ENCODE results near the gene MPEG1. TPM values are rescaled to one million over a fixed set of nuclear protein-coding genes. Genes with fewer than 3 reads are reported as not detected.
A peak's percentile ranks its signal among the peaks of the same experiment; 100 is the strongest.

MPEG1 gene
- polyA plus RNA-seq, 2 of the 4 experiments (the other 2 are of a cell fraction) = not detected

DNA sequence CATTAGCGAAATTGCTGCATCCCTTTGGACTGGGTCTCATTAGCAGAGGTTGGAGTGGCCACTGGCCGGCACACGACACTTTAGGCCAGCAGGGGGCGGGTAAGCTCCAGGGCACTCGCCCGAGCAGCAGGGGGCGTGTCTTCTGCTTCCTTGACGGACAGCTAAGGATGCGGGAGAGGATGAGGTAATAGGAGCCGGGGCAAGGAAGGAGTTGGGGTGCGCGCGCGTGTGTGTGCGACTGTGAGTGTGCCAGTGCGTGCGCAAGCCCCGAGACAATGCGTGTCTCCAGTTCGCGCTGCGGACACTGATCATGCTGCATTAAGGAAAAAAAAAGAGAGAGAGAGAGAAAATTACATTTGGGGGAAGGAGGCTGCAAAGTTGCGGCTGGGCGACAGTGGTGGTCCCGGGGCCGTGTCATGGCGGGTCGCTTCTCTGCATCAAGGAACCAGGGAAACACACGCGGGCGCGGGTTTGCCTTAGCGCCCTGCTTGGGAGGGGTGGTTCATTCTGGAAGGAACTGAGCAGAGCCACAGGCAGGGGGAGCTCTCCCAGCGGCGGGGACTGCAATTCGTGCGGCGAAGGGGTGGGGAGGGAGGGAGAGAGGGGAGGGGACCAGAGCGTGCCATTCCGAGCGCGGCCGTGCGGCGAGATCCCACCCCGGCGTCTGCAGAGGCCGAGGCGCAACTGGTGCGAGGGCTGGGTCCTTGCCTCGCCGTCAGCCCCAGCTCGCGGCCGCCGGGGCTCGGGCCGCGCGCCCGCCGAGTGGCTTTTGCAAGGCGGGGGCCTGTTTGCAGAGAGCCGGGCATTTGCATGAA, 41.0 kb downstream of the MPEG1 start, which contains the start of gene DTX4:
Gene DTX4 (plus strand): TSS at position 625 of the 815 bp plus-strand sequence. CDS start 464 bp downstream, outside the sequence.
- DNase-seq (ENCODE audit: low read depth in 1 of 2, low spot score in 1 of 2) = peak; percentile 85 to 90
- peak within 1 kb of the TSS; percentile 75 to 93 for H3K27ac ChIP-seq
- H3K9me3 ChIP-seq = no peaks in the 10 kb centered on the region
- H3K4me1 ChIP-seq = peaks cover 26% of the 10 kb centered on the region
- H3K4me3 ChIP-seq = peak within 1 kb of the TSS; percentile 80
- WGBS (ENCODE audit: missing lambda C conversion rate) = 1% methylated on average over 32 of the region's 64 CpGs
- H3K4me2 ChIP-seq = peak within 1 kb of the TSS; percentile 99
- ATAC-seq = peak; percentile 87 to 94
- POLR2A ChIA-PET = interaction anchor here (0.5 to 1.7 kb wide), 5 partner anchors 23 to 626 kb away, joined by 3 to 6 read pairs (median 4); partner anchors contain the start of gene PATL1
- peak; percentile 67 for FAIRE-seq
- CTCF ChIA-PET = interaction anchor here (0.5 to 9.8 kb wide), 55 partner anchors 10 to 1854 kb away, joined by 3 to 161 read pairs (median 4); partner anchors contain the start of genes MPEG1 and PATL1
- TF ChIP-seq NR3C1 (IDR thresholded peaks at IDR 0.05) (no peak), RAD21 (conservative IDR thresholded peaks at IDR 0.05 in 1 of 2, IDR thresholded peaks at IDR 0.05 in 1 of 2) (peak; percentile 83 to 90), PHF8 (IDR thresholded peaks at IDR 0.05; ENCODE audit: borderline replicate concordance, low read depth) (no peak), CHD4 (IDR thresholded peaks at IDR 0.05; ENCODE audit: borderline replicate concordance) (no peak), CEBPB (IDR thresholded peaks at IDR 0.05) (peak; percentile 17 to 58; a peak in 2 of 4 replicates), CBX2 (IDR thresholded peaks at IDR 0.05; ENCODE audit: borderline replicate concordance, low read depth) (no peak), TFCP2L1 (CRISPR knock-in tag; IDR thresholded peaks at IDR 0.05) (no peak), CBX8 (IDR thresholded peaks at IDR 0.05) (no peak), MYC (IDR thresholded peaks at IDR 0.05; ENCODE audit: borderline replicate concordance, low read length) (no peak), EP300 (IDR thresholded peaks at IDR 0.05) (no peak), RFX5 (IDR thresholded peaks at IDR 0.05) (no peak), FOSL2 (IDR thresholded peaks at IDR 0.05) (no peak), FOSL2 (CRISPR knock-in tag; IDR thresholded peaks at IDR 0.05) (no peak), KDM5A (IDR thresholded peaks at IDR 0.05) (no peak), NFE2L2 (conservative IDR thresholded peaks at IDR 0.05; ENCODE audit: low read length) (no peak), FOSB (CRISPR knock-in tag; IDR thresholded peaks at IDR 0.05) (no peak), SREBF2 (IDR thresholded peaks at IDR 0.05) (no peak), RCOR1 (IDR thresholded peaks at IDR 0.05; ENCODE audit: low read depth, low read length) (no peak), HOXB5 (CRISPR knock-in tag; IDR thresholded peaks at IDR 0.05) (no peak), GATA3 (IDR thresholded peaks at IDR 0.05; ENCODE audit: borderline replicate concordance) (no peak), FOXS1 (CRISPR knock-in tag; IDR thresholded peaks at IDR 0.05) (no peak), TP53 (CRISPR knock-in tag; IDR thresholded peaks at IDR 0.05) (no peak), JUN (IDR thresholded peaks at IDR 0.05) (0 out of 5 replicates have a peak, but pooled peaks of 1 of the 2 experiments have one; percentile 23), MAZ (IDR thresholded peaks at IDR 0.05; ENCODE audit: borderline replicate concordance, low read depth, low read length) (peak; percentile 61; the same call in 1 of the 2 replicates), KDM1A (IDR thresholded peaks at IDR 0.05; ENCODE audit: low read depth) (no peak), POLR2A (IDR thresholded peaks at IDR 0.05; ENCODE audit: low read length) (peak; percentile 50), ZSCAN20 (CRISPR knock-in tag; IDR thresholded peaks at IDR 0.05) (no peak)
- TF ChIP-seq, protein P1, sequence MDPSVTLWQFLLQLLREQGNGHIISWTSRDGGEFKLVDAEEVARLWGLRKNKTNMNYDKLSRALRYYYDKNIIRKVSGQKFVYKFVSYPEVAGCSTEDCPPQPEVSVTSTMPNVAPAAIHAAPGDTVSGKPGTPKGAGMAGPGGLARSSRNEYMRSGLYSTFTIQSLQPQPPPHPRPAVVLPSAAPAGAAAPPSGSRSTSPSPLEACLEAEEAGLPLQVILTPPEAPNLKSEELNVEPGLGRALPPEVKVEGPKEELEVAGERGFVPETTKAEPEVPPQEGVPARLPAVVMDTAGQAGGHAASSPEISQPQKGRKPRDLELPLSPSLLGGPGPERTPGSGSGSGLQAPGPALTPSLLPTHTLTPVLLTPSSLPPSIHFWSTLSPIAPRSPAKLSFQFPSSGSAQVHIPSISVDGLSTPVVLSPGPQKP (IDR thresholded peaks at IDR 0.05; ENCODE audit: low read depth, low read length) = no peak
- TF ChIP-seq, protein P2, sequence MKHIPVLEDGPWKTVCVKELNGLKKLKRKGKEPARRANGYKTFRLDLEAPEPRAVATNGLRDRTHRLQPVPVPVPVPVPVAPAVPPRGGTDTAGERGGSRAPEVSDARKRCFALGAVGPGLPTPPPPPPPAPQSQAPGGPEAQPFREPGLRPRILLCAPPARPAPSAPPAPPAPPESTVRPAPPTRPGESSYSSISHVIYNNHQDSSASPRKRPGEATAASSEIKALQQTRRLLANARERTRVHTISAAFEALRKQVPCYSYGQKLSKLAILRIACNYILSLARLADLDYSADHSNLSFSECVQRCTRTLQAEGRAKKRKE (CRISPR knock-in tag; IDR thresholded peaks at IDR 0.05; ENCODE audit: low read depth) = no peak
- TF ChIP-seq, protein P3, sequence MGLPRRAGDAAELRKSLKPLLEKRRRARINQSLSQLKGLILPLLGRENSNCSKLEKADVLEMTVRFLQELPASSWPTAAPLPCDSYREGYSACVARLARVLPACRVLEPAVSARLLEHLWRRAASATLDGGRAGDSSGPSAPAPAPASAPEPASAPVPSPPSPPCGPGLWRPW (IDR thresholded peaks at IDR 0.05) = no peak
- TF ChIP-seq, protein P4, sequence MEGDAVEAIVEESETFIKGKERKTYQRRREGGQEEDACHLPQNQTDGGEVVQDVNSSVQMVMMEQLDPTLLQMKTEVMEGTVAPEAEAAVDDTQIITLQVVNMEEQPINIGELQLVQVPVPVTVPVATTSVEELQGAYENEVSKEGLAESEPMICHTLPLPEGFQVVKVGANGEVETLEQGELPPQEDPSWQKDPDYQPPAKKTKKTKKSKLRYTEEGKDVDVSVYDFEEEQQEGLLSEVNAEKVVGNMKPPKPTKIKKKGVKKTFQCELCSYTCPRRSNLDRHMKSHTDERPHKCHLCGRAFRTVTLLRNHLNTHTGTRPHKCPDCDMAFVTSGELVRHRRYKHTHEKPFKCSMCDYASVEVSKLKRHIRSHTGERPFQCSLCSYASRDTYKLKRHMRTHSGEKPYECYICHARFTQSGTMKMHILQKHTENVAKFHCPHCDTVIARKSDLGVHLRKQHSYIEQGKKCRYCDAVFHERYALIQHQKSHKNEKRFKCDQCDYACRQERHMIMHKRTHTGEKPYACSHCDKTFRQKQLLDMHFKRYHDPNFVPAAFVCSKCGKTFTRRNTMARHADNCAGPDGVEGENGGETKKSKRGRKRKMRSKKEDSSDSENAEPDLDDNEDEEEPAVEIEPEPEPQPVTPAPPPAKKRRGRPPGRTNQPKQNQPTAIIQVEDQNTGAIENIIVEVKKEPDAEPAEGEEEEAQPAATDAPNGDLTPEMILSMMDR (IDR thresholded peaks at IDR 0.05) = peak; percentile 36
- TF ChIP-seq, protein P5, sequence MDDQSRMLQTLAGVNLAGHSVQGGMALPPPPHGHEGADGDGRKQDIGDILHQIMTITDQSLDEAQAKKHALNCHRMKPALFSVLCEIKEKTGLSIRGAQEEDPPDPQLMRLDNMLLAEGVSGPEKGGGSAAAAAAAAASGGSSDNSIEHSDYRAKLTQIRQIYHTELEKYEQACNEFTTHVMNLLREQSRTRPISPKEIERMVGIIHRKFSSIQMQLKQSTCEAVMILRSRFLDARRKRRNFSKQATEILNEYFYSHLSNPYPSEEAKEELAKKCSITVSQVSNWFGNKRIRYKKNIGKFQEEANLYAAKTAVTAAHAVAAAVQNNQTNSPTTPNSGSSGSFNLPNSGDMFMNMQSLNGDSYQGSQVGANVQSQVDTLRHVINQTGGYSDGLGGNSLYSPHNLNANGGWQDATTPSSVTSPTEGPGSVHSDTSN (IDR thresholded peaks at IDR 0.05) = peak; percentile 90
- TF ChIP-seq, protein P6, sequence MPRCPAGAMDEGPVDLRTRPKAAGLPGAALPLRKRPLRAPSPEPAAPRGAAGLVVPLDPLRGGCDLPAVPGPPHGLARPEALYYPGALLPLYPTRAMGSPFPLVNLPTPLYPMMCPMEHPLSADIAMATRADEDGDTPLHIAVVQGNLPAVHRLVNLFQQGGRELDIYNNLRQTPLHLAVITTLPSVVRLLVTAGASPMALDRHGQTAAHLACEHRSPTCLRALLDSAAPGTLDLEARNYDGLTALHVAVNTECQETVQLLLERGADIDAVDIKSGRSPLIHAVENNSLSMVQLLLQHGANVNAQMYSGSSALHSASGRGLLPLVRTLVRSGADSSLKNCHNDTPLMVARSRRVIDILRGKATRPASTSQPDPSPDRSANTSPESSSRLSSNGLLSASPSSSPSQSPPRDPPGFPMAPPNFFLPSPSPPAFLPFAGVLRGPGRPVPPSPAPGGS (IDR thresholded peaks at IDR 0.05) = no peak
- TF ChIP-seq, protein P7, sequence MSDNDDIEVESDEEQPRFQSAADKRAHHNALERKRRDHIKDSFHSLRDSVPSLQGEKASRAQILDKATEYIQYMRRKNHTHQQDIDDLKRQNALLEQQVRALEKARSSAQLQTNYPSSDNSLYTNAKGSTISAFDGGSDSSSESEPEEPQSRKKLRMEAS (IDR thresholded peaks at IDR 0.05) = peak; percentile 84
- TF ChIP-seq, protein P8, sequence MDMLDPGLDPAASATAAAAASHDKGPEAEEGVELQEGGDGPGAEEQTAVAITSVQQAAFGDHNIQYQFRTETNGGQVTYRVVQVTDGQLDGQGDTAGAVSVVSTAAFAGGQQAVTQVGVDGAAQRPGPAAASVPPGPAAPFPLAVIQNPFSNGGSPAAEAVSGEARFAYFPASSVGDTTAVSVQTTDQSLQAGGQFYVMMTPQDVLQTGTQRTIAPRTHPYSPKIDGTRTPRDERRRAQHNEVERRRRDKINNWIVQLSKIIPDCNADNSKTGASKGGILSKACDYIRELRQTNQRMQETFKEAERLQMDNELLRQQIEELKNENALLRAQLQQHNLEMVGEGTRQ (IDR thresholded peaks at IDR 0.05) = no peak
